GM12878 (cell line): Measurements from ENCODE around the gene SPSB3. TPM values are rescaled to one million over a fixed set of nuclear protein-coding genes. Genes with fewer than 3 reads are reported as not detected.
A peak's percentile ranks its signal among the peaks of the same experiment; 100 is the strongest.

ENCODE experiments used
- ATAC-seq: fragments of 200-7000 bp; cut with Tn5 transposase; 3 replicates; pipeline ENCODE4 v1.9.1; 2020; ENCODE audit warnings: mild to moderate bottlenecking, moderate library complexity
- BruUV-seq: library from RNA; stranded (reverse); fragments of 400-500 nt; replicated peaks from 2 replicates; lab custom pipeline; 2021; lab: Mats Ljungman, UMichigan
- CTCF ChIA-PET: fragments of 300-600 bp; sonication (Branson Sonifier 250); formaldehyde crosslinking; extraction: SDS; loops from one replicate; lab custom pipeline; 2021; ENCODE audit warnings: inconsistent platforms; lab: Yijun Ruan, JAX
- POLR2A ChIA-PET: fragments of 350-600 bp; formaldehyde crosslinking; extraction: SDS; loops from one replicate; lab custom pipeline; 2021; ENCODE audit warnings: inconsistent platforms; lab: Charles Lee
- RAD21 ChIA-PET: fragments of 300-600 bp; sonication (Branson Sonifier 250); formaldehyde crosslinking; loops from one replicate; lab custom pipeline; 2023; ENCODE audit warnings: antibody characterized with exemption; ENCODE audit not compliant: unreplicated experiment; lab: Charles Lee
- SMC1A ChIA-PET: fragments of 300-600 bp; sonication (Branson Sonifier 250); formaldehyde crosslinking; loops from one replicate; lab custom pipeline; 2023; ENCODE audit not compliant: unreplicated experiment, uncharacterized antibody; lab: Charles Lee
- DNase-seq: peaks from one replicate; pipeline ENCODE4 v3.0.0-alpha.2; 2011; ENCODE audit warnings: low read depth, low spot score
- FAIRE-seq: peaks from 3 replicates; lab custom pipeline; 2011; peaks lifted over from hg19 to GRCh38; lab: Jason Lieb, UNC
- H2AFZ ChIP-seq: 2 replicates; pipeline ENCODE4 v1.6.0; 2011; ENCODE audit warnings: low read depth, low read length, control low read depth; ENCODE audit not compliant: control insufficient read depth
- H3K27ac ChIP-seq: 2 replicates; pipeline ENCODE4 v1.5.1; 2011; ENCODE audit warnings: control low read depth; ENCODE audit not compliant: control insufficient read depth, insufficient read depth
- H3K27me3 ChIP-seq, 2 experiments: replicated peaks in 1 of 2; 2 replicates each; pipeline versions ENCODE4 v1.6.0 to v1.6.1; 2011; ENCODE audit warnings: low read length in 1 of 2; ENCODE audit not compliant: control insufficient read depth in 2 of 2, insufficient read depth in 2 of 2
- H3K36me3 ChIP-seq, 2 experiments: 2 replicates each; pipeline ENCODE4 v1.5.1; 2011; ENCODE audit warnings: low read length in 1 of 2; ENCODE audit not compliant: control insufficient read depth in 2 of 2, insufficient read depth in 2 of 2
- H3K4me1 ChIP-seq: 2 replicates; pipeline ENCODE4 v1.6.1; 2011; ENCODE audit warnings: mild to moderate bottlenecking, low read length, moderate library complexity, mixed read lengths; ENCODE audit not compliant: control insufficient read depth, insufficient read depth
- H3K4me2 ChIP-seq: 2 replicates; pipeline ENCODE4 v1.6.0; 2011; ENCODE audit warnings: control low read depth; ENCODE audit not compliant: control insufficient read depth, insufficient read depth
- H3K4me3 ChIP-seq: fragments of 200-600 bp; sonication (generic); 2 replicates; pipeline ENCODE4 v1.5.1; 2016
- H3K79me2 ChIP-seq: 2 replicates; pipeline ENCODE4 v1.6.0; 2011; ENCODE audit warnings: low read length; ENCODE audit not compliant: control insufficient read depth, insufficient read depth
- H3K9ac ChIP-seq: 2 replicates; pipeline ENCODE4 v1.8.0; 2011; ENCODE audit warnings: low read length, control low read depth, mixed read lengths; ENCODE audit not compliant: control insufficient read depth, insufficient read depth
- H3K9me3 ChIP-seq: replicated peaks from 3 replicates; pipeline ENCODE4 v1.5.1; 2011; ENCODE audit warnings: mild to moderate bottlenecking, low read length; ENCODE audit not compliant: control insufficient read depth, insufficient read depth
- H4K20me1 ChIP-seq: 2 replicates; pipeline ENCODE4 v1.6.0; 2011; ENCODE audit not compliant: control insufficient read depth, insufficient read depth
- BACH1 ChIP-seq: fragments of 450-650 bp; IDR thresholded peaks from 2 replicates; pipeline ENCODE4 v1.6.1; 2017; ENCODE audit warnings: mild to moderate bottlenecking, borderline replicate concordance
- BHLHE40 ChIP-seq, 2 experiments: fragments of 450-650 bp in 1 of 2; IDR thresholded peaks; 2 replicates each; pipeline ENCODE4 v1.6.1; 2011 to 2017; ENCODE audit warnings: low read depth in 2 of 2, borderline replicate concordance in 1 of 2, improper control_type of control experiment in 1 of 2, low read length in 1 of 2, mild to moderate bottlenecking in 1 of 2
- CHD4 ChIP-seq: fragments of 200-600 bp; sonication (generic); IDR thresholded peaks from 2 replicates; pipeline ENCODE4 v1.6.1; 2016; ENCODE audit warnings: mild to moderate bottlenecking
- PAX8 ChIP-seq: fragments of 450-650 bp; IDR thresholded peaks from 2 replicates; pipeline ENCODE4 v1.6.1; 2017; ENCODE audit warnings: mild to moderate bottlenecking, moderate library complexity
- POLR2A ChIP-seq: IDR thresholded peaks from 2 replicates; pipeline ENCODE4 v1.6.1; 2011; ENCODE audit warnings: low read depth, mild to moderate bottlenecking, low read length
- RAD51 ChIP-seq: fragments of 450-650 bp; IDR thresholded peaks from 2 replicates; pipeline ENCODE4 v1.6.1; 2016; ENCODE audit warnings: moderate library complexity, mild to moderate bottlenecking, inconsistent platforms
- SUPT20H ChIP-seq: IDR thresholded peaks from 2 replicates; pipeline ENCODE4 v1.6.1; 2011; ENCODE audit warnings: low read depth, mild to moderate bottlenecking, low read length, moderate library complexity, borderline replicate concordance; ENCODE audit not compliant: control insufficient read depth
- TCF12 ChIP-seq: IDR thresholded peaks from 2 replicates; pipeline ENCODE4 v1.6.1; 2011; ENCODE audit warnings: low read depth, mild to moderate bottlenecking, low read length
- WRNIP1 ChIP-seq: IDR thresholded peaks from 2 replicates; pipeline ENCODE4 v1.6.1; 2011; ENCODE audit warnings: low read depth, low read length, improper control_type of control experiment, borderline replicate concordance
- ZBTB4 ChIP-seq: fragments of 450-650 bp; formaldehyde crosslinking; IDR thresholded peaks from 2 replicates; pipeline ENCODE4 v1.4.0; 2022; ENCODE audit warnings: mild to moderate bottlenecking, moderate library complexity
- WGBS: methylation state at CpG from one replicate; pipeline ENCODE4 v1.1.6; 2016; ENCODE audit warnings: low lambda C conversion rate; ENCODE audit not compliant: insufficient replicate concordance, insufficient coverage; ENCODE audit errors: missing lambda C conversion rate; 5-methylcytosine and 5-hydroxymethylcytosine counted together
- in situ Hi-C: fragments of 300-500 bp; cut with MboI; formaldehyde crosslinking; loops from 9 replicates; pipeline ENCODE4 v1.14.3; 2018; ENCODE audit warnings: mixed read lengths
- intact Hi-C: fragments of 100-400 bp; cut with micrococcal nuclease; formaldehyde crosslinking; loops from one replicate; pipeline ENCODE4 v1.14.2; 2022; ENCODE audit not compliant: unreplicated experiment
- polyA plus RNA-seq, 11 experiments: library from polyadenylated mRNA; depleted of rRNA in 4 of 11; unstranded in 6 of 11; stranded (reverse) in 5 of 11; fragments of >200 nt; fragmentation: Nextera tagmentation in 4 of 11; fragmentation: Illumina TruSeq in 1 of 11; extraction: Ambion mirVana in 4 of 11; extraction: Trizol in 1 of 11; gene quantifications; 1 replicate in 1 of 11; 2 replicates in 10 of 11; pipeline versions ENCODE4 v1.2.1 to v1.2.3, GENCODE V29; 2011 to 2016; ENCODE audit warnings: inconsistent platforms in 2 of 11, missing spikeins in 2 of 11, low read depth in 1 of 11
- total RNA-seq, 4 experiments: library from RNA; depleted of rRNA in 3 of 4; stranded (reverse); fragments of >200 nt in 3 of 4; fragmentation: Illumina TruSeq in 1 of 4; extraction: Trizol in 1 of 4; gene quantifications; 2 replicates each; pipeline versions ENCODE4 v1.2.1 to v1.2.3, GENCODE V29; 2013 to 2021

Gene SPSB3
- total and polyA plus RNA-seq, 10 of the 15 experiments (the other 5 are each of a cell fraction or from before 2014, with no cell fraction given) = 0.31 to 26.9 (median 14.0) TPM

- H3K4me3 ChIP-seq = no peak overlapping the region
- H3K4me1 ChIP-seq = no peaks in the 10 kb centered on the region
- WGBS = 92% methylated on average over 32 of the region's 32 CpGs
- H2AFZ ChIP-seq = no peak overlapping the region
- SMC1A ChIA-PET = no interaction called here
- in situ Hi-C loops (no loop called here), intact Hi-C loops (no loop called here)
- H3K9me3 ChIP-seq = no peaks in the 10 kb centered on the region; the same call in 2 of the 3 replicates
- POLR2A ChIA-PET = no interaction called here
- H3K27me3 ChIP-seq = no peaks in the 10 kb centered on the region
- no peak for ATAC-seq
- TSS peak; percentile 50 for BruUV-seq
- RAD21 ChIA-PET = no interaction called here
- H4K20me1 ChIP-seq = no peaks in the 10 kb centered on the region
- H3K79me2 ChIP-seq = no peaks in the 10 kb centered on the region
- no peak for FAIRE-seq
- no peak overlapping the region for H3K4me2 ChIP-seq
- TF ChIP-seq POLR2A (0 out of 2 replicates have a peak, but pooled peaks have one; percentile 21), TCF12 (no peak)
- no peak overlapping the region for H3K27ac ChIP-seq
- no peak for DNase-seq
- no peak overlapping the region for H3K9ac ChIP-seq
- CTCF ChIA-PET = interaction anchor here (0.8 kb wide), 1 partner anchor 38 kb away, joined by 3 read pairs; the partner anchor contains the start of gene MAPK8IP3
- peaks cover 3 to 11% of the 10 kb centered on the region in 2 experiments for H3K36me3 ChIP-seq
Observed at GRCh38 chr16:1743376-1744337, 38.7 kb downstream of the SPSB3 start.

GRCh38 chr16:1741553-1742165, 40.7 kb downstream of the SPSB3 start:
- DNase-seq = no peak
- Histone ChIP-seq H3K9me3 (peaks cover 1% of the 10 kb centered on the region; the same call in 1 of the 3 replicates), H3K79me2 (no peaks in the 10 kb centered on the region), H3K27ac (no peak overlapping the region), H3K4me1 (no peaks in the 10 kb centered on the region), H3K4me3 (no peak overlapping the region), H4K20me1 (no peaks in the 10 kb centered on the region), H3K9ac (no peak overlapping the region), H3K36me3 (peaks cover 1 to 10% of the 10 kb centered on the region in 2 experiments; a peak in 3 of 4 replicates), H3K27me3 (no peaks in the 10 kb centered on the region), H3K4me2 (no peak overlapping the region), H2AFZ (no peak overlapping the region)
- FAIRE-seq = no peak
- BruUV-seq = no TSS peak
- WGBS = 96% methylated on average over 19 of the region's 19 CpGs
- ChIA-PET RAD21 (no interaction called here), SMC1A (no interaction called here), CTCF (interaction anchor here (1.2 kb wide), 1 partner anchor 16 kb away, joined by 3 read pairs; no protein-coding TSS in a partner anchor), POLR2A (no interaction called here)
- intact Hi-C loops = no loop called here
- no peak for ATAC-seq
- in situ Hi-C loops = no loop called here
- TF ChIP-seq BACH1 (no peak), WRNIP1 (no peak), SUPT20H (no peak), BHLHE40 (IDR thresholded peaks at IDR 0.05; ENCODE audit: borderline replicate concordance in 1 of 2, low read depth in 2 of 2, low read length in 1 of 2) (no peak), CHD4 (no peak), RAD51 (no peak), ZBTB4 (CRISPR knock-in tag) (no peak), PAX8 (no peak)
